ENCODE measurements around the gene FBXL3. TPM values are rescaled to one million over a fixed set of nuclear protein-coding genes. Genes with fewer than 3 reads are reported as not detected.
A peak's percentile ranks its signal among the peaks of the same experiment; 100 is the strongest.

FBXL3 gene
- total RNA-seq, 1 experiment from 2014 or later = 56.8 TPM

DNA sequence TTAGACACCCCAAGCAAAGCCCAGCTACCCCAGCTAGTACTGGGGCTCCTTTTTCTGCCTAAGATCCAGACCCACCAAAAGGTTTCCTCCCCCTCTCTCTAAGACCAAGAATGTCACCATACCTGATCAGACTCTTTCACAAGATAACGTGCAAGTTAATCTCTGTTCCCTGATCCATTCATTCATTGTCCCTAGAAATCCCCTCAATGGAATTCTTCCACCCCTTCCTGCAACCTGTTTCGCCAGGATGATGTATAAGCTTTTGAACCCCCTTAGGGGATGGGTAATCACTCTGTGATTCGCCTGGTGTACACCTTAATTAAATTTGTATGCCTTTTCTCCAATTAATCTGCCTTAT lies 52.4 kb downstream of the FBXL3 start:
- Histone ChIP-seq H3K4me1 (ENCODE audit: low read length) (peaks cover 61% of the 10 kb centered on the region), H3K4me2 (ENCODE audit: low read depth, low read length, poor library complexity, severe bottlenecking) (no peak overlapping the region), H3K9ac (ENCODE audit: low read length) (no peak overlapping the region), H3K36me3 (ENCODE audit: insufficient read depth, low read length) (no peaks in the 10 kb centered on the region), H3K9me2 (replicated peaks; ENCODE audit: insufficient read depth, low read length) (no peaks in the 10 kb centered on the region), H3K79me2 (ENCODE audit: low read length) (no peaks in the 10 kb centered on the region), H3K9me3 (ENCODE audit: low read length) (no peaks in the 10 kb centered on the region), H3K27ac (ENCODE audit: low read length) (no peak overlapping the region), H3K27me3 (ENCODE audit: low read length) (no peaks in the 10 kb centered on the region), H3K4me3 (ENCODE audit: low read length) (no peak overlapping the region), H2AFZ (ENCODE audit: low read length) (no peak overlapping the region), H4K20me1 (ENCODE audit: insufficient read depth, low read depth, low read length) (no peaks in the 10 kb centered on the region)
- no peak for DNase-seq

DNA sequence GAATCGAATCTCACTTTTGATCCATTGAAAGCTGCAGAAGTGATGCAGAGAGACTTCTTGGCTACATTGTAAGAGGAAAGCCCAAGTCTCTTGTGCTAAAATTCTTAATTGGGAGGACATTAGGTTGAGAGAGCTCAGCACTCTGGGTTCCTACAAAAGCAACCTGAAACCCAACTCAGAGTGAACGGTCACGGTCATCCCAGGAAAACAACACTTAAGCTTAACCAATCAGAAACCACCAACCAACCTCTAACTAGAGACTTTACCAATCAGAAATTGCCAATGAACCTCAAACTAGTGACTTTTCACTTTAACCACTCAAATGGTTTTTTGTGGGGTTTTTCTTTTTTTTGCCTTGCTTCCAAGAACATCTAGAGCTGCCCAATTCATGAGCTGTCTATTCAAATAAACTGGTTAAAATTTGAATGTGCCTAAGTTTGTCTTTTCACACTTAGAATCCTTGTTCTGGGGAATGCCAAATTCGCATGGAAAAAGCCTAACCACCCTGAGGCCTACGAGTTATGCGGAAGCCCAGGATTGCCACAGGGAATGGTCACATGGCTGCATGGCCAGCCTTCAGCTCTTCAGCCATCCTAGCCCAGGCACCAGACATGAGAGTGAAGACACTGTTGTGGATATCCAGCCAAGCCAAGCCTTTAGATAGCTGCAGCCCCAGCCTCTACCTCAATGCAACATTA lies 52.9 kb downstream of the FBXL3 start:
- Histone ChIP-seq H3K9me2 (replicated peaks; ENCODE audit: insufficient read depth, low read length) (no peaks in the 10 kb centered on the region), H2AFZ (ENCODE audit: low read length) (no peak overlapping the region), H3K27me3 (ENCODE audit: low read length) (no peaks in the 10 kb centered on the region), H3K36me3 (ENCODE audit: insufficient read depth, low read length) (no peaks in the 10 kb centered on the region), H3K79me2 (ENCODE audit: low read length) (no peaks in the 10 kb centered on the region), H4K20me1 (ENCODE audit: insufficient read depth, low read depth, low read length) (no peaks in the 10 kb centered on the region), H3K4me1 (ENCODE audit: low read length) (peaks cover 66% of the 10 kb centered on the region), H3K4me2 (ENCODE audit: low read depth, low read length, poor library complexity, severe bottlenecking) (no peak overlapping the region), H3K9ac (ENCODE audit: low read length) (no peak overlapping the region), H3K27ac (ENCODE audit: low read length) (no peak overlapping the region), H3K9me3 (ENCODE audit: low read length) (no peaks in the 10 kb centered on the region), H3K4me3 (ENCODE audit: low read length) (no peak overlapping the region)
- no peak for DNase-seq

DNA sequence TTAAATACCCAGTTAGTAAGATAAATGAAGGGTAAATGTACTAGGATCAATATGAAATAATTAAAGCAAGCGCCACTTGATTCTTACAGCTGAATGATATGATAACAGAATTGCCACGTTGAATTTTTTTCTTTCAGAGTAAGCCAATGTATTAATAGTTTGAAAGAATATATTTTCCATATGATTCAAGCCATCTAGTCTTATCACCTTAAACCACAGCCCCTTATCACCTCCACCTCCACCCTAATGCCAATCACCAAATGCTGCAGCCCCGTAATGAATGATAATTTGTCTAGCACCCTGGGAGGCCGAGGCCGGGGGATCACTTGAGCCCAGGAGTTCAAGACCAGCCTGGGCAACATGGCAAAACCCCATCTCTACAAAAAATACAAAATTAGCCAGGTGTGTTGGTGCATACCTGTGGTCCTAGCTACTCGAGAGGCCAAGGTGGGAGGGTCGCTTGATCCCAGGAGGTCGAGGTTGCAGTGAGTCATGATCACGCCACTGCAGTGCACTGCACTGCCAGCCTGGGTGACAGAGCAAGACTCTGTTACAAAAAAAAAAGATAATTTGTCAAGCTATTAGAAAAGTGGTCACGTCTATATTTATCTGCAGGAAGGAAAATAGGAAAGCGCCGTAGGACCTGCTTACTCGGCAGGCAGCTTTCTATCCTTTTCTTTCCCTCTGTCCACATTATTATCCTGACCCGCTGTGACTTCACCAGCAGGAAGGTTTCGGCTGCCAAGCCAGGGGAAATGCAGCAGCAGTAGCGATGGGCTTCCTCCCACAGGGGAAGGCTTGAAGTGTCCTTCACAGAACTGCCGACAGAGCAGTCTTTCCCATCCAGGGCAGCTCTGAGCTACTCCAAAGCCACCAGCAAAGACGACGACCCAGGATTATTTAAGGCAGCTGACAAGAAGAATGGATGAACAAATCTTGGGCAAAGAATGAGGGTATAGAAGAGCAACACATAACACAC lies 54.8 kb downstream of the FBXL3 start:
- Histone ChIP-seq H3K27ac (ENCODE audit: low read length) (peak overlapping the region; percentile 96), H4K20me1 (ENCODE audit: insufficient read depth, low read depth, low read length) (no peaks in the 10 kb centered on the region), H3K27me3 (ENCODE audit: low read length) (no peaks in the 10 kb centered on the region), H3K9me2 (replicated peaks; ENCODE audit: insufficient read depth, low read length) (no peaks in the 10 kb centered on the region), H3K79me2 (ENCODE audit: low read length) (no peaks in the 10 kb centered on the region), H3K4me1 (ENCODE audit: low read length) (peaks cover 82% of the 10 kb centered on the region), H3K9ac (ENCODE audit: low read length) (peak overlapping the region; percentile 29; the same call in 1 of the 2 replicates), H3K36me3 (ENCODE audit: insufficient read depth, low read length) (no peaks in the 10 kb centered on the region), H2AFZ (ENCODE audit: low read length) (peak overlapping the region; percentile 38; the same call in 1 of the 2 replicates), H3K4me2 (ENCODE audit: low read depth, low read length, poor library complexity, severe bottlenecking) (peak overlapping the region; percentile 72), H3K4me3 (ENCODE audit: low read length) (peak overlapping the region; percentile 16; the same call in 1 of the 2 replicates), H3K9me3 (ENCODE audit: low read length) (no peaks in the 10 kb centered on the region)
- peak; percentile 50 for DNase-seq

DNA sequence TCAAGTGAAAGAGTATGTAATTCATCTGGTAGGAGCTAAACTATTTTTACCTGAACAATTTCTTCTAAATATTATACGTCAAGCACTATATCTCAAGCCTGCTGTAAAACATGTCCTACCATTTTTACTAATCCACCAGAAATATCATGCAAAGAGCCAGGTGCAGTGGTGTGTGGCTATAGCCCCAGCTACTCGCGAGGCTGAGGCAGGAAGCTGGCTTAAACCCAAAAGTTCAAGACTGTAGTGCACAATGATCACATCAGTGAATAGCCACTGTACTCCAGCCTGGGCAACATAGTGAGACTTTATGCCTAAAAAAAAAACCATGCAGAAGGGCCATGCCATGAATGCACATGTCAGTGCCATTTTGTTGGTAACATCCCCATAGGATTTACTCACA lies 55.7 kb downstream of the FBXL3 start:
- Histone ChIP-seq H3K27ac (ENCODE audit: low read length) (peak overlapping the region; percentile 96), H3K4me3 (ENCODE audit: low read length) (peak overlapping the region; percentile 40; the same call in 1 of the 2 replicates), H3K4me1 (ENCODE audit: low read length) (peaks cover 88% of the 10 kb centered on the region), H3K36me3 (ENCODE audit: insufficient read depth, low read length) (no peaks in the 10 kb centered on the region), H3K4me2 (ENCODE audit: low read depth, low read length, poor library complexity, severe bottlenecking) (peak overlapping the region; percentile 72), H3K9me2 (replicated peaks; ENCODE audit: insufficient read depth, low read length) (no peaks in the 10 kb centered on the region), H3K9me3 (ENCODE audit: low read length) (no peaks in the 10 kb centered on the region), H2AFZ (ENCODE audit: low read length) (no peak overlapping the region), H3K9ac (ENCODE audit: low read length) (peak overlapping the region; percentile 23; the same call in 1 of the 2 replicates), H3K27me3 (ENCODE audit: low read length) (no peaks in the 10 kb centered on the region), H4K20me1 (ENCODE audit: insufficient read depth, low read depth, low read length) (no peaks in the 10 kb centered on the region), H3K79me2 (ENCODE audit: low read length) (no peaks in the 10 kb centered on the region)
- peak; percentile 94 for DNase-seq

DNA sequence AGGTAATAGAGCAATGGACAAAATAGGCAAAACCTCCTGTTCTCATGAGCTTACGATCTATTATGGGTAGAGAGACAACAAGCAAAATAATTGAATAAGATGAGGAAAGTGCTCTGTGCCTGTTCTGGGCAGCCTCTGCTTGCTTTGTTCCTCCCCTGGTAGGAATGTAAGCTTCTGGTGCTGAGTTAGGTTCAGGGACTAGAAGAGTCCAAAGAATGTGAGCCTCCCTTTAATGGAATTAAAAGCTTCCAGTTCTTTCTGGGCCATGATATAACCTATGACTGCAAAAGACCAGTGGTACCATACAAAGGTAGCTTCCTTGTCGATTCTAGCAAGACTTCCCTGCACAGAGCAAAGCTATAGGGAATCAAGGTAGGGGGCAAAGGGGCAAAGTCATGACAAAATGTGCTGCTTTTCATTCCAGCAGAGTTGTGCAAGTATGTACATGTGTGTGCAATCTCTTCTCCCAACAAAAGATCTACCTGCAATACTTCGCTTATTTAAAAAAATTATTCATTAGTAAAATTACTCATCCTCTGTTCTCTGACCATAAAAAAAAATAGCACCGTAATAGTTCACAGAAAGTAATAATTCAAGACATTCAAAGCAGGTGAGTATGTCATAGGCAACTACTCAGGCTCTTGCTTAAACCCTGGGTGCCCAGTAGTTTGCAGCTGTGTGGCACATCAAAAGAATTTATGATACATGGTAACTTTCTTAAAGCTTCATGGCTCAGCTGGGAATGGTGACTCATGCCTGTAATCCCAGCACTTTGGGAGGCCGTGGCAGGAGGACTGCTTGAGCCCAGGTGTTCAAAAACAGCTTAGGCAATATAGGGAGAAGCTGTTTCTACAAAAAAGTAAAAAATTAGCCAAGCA lies 57.2 kb downstream of the FBXL3 start:
- no peaks in the 10 kb centered on the region for H3K9me3 ChIP-seq (ENCODE audit: low read length)
- H2AFZ ChIP-seq (ENCODE audit: low read length) = no peak overlapping the region
- H3K27ac ChIP-seq (ENCODE audit: low read length) = peak overlapping the region; percentile 96
- H3K4me3 ChIP-seq (ENCODE audit: low read length) = peak overlapping the region; percentile 41
- DNase-seq = peak; percentile 80
- H3K36me3 ChIP-seq (ENCODE audit: insufficient read depth, low read length) = no peaks in the 10 kb centered on the region
- no peaks in the 10 kb centered on the region for H3K9me2 ChIP-seq (replicated peaks; ENCODE audit: insufficient read depth, low read length)
- peak overlapping the region; percentile 77 for H3K4me2 ChIP-seq (ENCODE audit: low read depth, low read length, poor library complexity, severe bottlenecking)
- H4K20me1 ChIP-seq (ENCODE audit: insufficient read depth, low read depth, low read length) = no peaks in the 10 kb centered on the region
- H3K27me3 ChIP-seq (ENCODE audit: low read length) = no peaks in the 10 kb centered on the region
- H3K9ac ChIP-seq (ENCODE audit: low read length) = peak overlapping the region; percentile 49
- peaks cover 95% of the 10 kb centered on the region for H3K4me1 ChIP-seq (ENCODE audit: low read length)
- H3K79me2 ChIP-seq (ENCODE audit: low read length) = no peaks in the 10 kb centered on the region

DNA sequence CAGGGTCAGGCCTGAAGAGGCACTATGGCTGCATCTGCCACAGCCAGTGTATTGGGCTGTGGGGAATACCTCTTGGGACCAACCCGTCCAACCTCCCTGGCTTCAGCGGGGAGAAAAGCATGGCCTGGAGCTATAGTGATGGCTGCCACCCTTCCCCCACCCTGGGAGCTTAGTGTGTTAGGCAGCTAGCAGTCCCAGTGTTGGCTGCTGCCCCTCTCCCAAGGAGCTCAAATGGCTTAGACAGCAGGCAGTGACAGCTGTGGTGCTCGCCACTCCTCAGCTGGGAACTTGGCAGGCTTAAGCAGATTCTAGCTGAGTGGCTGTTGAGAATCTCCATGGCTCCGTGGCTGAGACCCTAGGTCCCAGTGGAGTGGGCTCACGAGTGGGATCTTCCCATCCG lies 58.9 kb downstream of the FBXL3 start:
- H3K4me2 ChIP-seq (ENCODE audit: low read depth, low read length, poor library complexity, severe bottlenecking) = peak overlapping the region; percentile 77
- no peaks in the 10 kb centered on the region for H3K9me2 ChIP-seq (replicated peaks; ENCODE audit: insufficient read depth, low read length)
- H4K20me1 ChIP-seq (ENCODE audit: insufficient read depth, low read depth, low read length) = no peaks in the 10 kb centered on the region
- no peaks in the 10 kb centered on the region for H3K79me2 ChIP-seq (ENCODE audit: low read length)
- H3K27ac ChIP-seq (ENCODE audit: low read length) = no peak overlapping the region
- no peaks in the 10 kb centered on the region for H3K27me3 ChIP-seq (ENCODE audit: low read length)
- H3K4me3 ChIP-seq (ENCODE audit: low read length) = no peak overlapping the region
- no peak overlapping the region for H3K9ac ChIP-seq (ENCODE audit: low read length)
- no peaks in the 10 kb centered on the region for H3K36me3 ChIP-seq (ENCODE audit: insufficient read depth, low read length)
- H2AFZ ChIP-seq (ENCODE audit: low read length) = no peak overlapping the region
- DNase-seq = no peak
- H3K4me1 ChIP-seq (ENCODE audit: low read length) = peaks cover 78% of the 10 kb centered on the region
- no peaks in the 10 kb centered on the region for H3K9me3 ChIP-seq (ENCODE audit: low read length)

DNA sequence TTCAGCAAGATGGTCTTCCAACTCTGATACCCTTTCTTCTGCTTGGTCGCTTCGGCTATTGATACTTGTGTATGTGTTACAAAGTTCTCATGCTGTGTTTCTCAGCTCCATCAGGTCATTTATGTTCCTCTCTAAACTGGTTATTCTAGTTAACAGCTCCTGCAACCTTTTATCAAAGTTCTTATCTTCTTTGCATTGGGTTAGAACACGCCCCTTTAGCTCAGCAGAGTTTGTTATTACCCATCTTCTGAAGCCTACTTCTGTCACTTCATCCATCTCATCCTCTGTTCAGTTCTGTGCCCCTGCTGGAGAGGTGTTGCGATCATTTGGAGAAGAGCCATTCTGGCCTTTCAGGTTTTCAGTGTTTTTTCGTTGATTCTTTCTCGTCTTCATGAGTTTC lies 59.9 kb downstream of the FBXL3 start:
- Histone ChIP-seq H2AFZ (ENCODE audit: low read length) (no peak overlapping the region), H3K4me2 (ENCODE audit: low read depth, low read length, poor library complexity, severe bottlenecking) (no peak overlapping the region), H3K4me3 (ENCODE audit: low read length) (no peak overlapping the region), H3K9me3 (ENCODE audit: low read length) (no peaks in the 10 kb centered on the region), H3K27ac (ENCODE audit: low read length) (no peak overlapping the region), H3K79me2 (ENCODE audit: low read length) (no peaks in the 10 kb centered on the region), H3K9me2 (replicated peaks; ENCODE audit: insufficient read depth, low read length) (no peaks in the 10 kb centered on the region), H3K9ac (ENCODE audit: low read length) (no peak overlapping the region), H3K4me1 (ENCODE audit: low read length) (peaks cover 77% of the 10 kb centered on the region), H4K20me1 (ENCODE audit: insufficient read depth, low read depth, low read length) (no peaks in the 10 kb centered on the region), H3K36me3 (ENCODE audit: insufficient read depth, low read length) (no peaks in the 10 kb centered on the region), H3K27me3 (ENCODE audit: low read length) (no peaks in the 10 kb centered on the region)
- no peak for DNase-seq

Measured in Karpas-422 (cell line).